Neural cell (in vitro differentiated cells): ENCODE data around the gene PRKCE.

Experiments
- EP300 ChIP-seq: fragments of 450-650 bp; conservative IDR thresholded peaks from 2 replicates; pipeline ENCODE4 v1.6.1; 2014; ENCODE audit warnings: antibody characterized with exemption, mild to moderate bottlenecking, moderate library complexity; ENCODE audit not compliant: poor library complexity, severe bottlenecking
- POLR2AphosphoS5 ChIP-seq: IDR thresholded peaks from 2 replicates; pipeline ENCODE4 v1.6.1; 2012
- SMC3 ChIP-seq: fragments of 450-650 bp; conservative IDR thresholded peaks from 2 replicates; pipeline ENCODE4 v1.6.1; 2014; ENCODE audit warnings: antibody characterized with exemption, mild to moderate bottlenecking, moderate library complexity; ENCODE audit not compliant: poor library complexity
- TF ChIP-seq, protein P1 (sequence below): fragments of 450-650 bp; IDR thresholded peaks from 2 replicates; pipeline ENCODE4 v1.5.1; 2014; ENCODE audit warnings: antibody characterized with exemption, mild to moderate bottlenecking, moderate library complexity; ENCODE audit not compliant: poor library complexity, severe bottlenecking
- TF ChIP-seq, protein P2 (sequence below): IDR thresholded peaks from 2 replicates; pipeline ENCODE4 v1.6.1; 2012; ENCODE audit warnings: borderline replicate concordance

DNA sequence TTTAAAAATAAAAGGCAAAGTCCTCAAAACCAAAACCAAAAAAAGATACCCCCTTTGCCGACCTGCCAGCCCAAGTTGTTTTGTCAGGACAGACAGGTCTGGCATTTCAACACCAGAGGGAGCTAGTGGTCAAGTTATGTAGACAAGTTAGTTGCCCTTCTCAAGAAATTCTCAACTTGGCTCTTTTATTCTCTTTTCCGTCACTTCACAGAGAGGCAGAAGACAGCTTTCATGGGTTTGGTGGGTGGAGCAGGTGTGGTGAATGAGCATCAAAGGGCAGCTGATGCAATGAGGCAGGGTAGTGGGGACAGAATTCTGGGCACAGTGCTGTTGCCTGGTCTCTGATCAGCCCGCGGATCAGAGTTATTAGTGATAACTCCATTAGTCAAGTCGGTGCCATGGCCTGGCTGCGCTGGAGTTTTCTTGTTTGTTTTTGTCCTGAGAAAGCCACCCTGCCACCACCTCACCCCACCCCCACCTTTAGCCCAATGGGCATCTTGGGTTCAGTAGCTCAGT lies 342.1 kb downstream of the PRKCE start:
- TF ChIP-seq, protein P1, sequence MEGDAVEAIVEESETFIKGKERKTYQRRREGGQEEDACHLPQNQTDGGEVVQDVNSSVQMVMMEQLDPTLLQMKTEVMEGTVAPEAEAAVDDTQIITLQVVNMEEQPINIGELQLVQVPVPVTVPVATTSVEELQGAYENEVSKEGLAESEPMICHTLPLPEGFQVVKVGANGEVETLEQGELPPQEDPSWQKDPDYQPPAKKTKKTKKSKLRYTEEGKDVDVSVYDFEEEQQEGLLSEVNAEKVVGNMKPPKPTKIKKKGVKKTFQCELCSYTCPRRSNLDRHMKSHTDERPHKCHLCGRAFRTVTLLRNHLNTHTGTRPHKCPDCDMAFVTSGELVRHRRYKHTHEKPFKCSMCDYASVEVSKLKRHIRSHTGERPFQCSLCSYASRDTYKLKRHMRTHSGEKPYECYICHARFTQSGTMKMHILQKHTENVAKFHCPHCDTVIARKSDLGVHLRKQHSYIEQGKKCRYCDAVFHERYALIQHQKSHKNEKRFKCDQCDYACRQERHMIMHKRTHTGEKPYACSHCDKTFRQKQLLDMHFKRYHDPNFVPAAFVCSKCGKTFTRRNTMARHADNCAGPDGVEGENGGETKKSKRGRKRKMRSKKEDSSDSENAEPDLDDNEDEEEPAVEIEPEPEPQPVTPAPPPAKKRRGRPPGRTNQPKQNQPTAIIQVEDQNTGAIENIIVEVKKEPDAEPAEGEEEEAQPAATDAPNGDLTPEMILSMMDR = peak; percentile 73
- TF ChIP-seq SMC3 (peak; percentile 77), EP300 (no peak), POLR2AphosphoS5 (no peak)
- TF ChIP-seq, protein P2, sequence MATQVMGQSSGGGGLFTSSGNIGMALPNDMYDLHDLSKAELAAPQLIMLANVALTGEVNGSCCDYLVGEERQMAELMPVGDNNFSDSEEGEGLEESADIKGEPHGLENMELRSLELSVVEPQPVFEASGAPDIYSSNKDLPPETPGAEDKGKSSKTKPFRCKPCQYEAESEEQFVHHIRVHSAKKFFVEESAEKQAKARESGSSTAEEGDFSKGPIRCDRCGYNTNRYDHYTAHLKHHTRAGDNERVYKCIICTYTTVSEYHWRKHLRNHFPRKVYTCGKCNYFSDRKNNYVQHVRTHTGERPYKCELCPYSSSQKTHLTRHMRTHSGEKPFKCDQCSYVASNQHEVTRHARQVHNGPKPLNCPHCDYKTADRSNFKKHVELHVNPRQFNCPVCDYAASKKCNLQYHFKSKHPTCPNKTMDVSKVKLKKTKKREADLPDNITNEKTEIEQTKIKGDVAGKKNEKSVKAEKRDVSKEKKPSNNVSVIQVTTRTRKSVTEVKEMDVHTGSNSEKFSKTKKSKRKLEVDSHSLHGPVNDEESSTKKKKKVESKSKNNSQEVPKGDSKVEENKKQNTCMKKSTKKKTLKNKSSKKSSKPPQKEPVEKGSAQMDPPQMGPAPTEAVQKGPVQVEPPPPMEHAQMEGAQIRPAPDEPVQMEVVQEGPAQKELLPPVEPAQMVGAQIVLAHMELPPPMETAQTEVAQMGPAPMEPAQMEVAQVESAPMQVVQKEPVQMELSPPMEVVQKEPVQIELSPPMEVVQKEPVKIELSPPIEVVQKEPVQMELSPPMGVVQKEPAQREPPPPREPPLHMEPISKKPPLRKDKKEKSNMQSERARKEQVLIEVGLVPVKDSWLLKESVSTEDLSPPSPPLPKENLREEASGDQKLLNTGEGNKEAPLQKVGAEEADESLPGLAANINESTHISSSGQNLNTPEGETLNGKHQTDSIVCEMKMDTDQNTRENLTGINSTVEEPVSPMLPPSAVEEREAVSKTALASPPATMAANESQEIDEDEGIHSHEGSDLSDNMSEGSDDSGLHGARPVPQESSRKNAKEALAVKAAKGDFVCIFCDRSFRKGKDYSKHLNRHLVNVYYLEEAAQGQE = no peak
